ENCODE data around the gene ZMAT3. TPM values are rescaled to one million over a fixed set of nuclear protein-coding genes. Genes with fewer than 3 reads are reported as not detected.

The ZMAT3 gene
- total and polyA plus RNA-seq, 2 of the 4 experiments (the other 2 are of a cell fraction), result 11.7 to 14.3 TPM

DNA sequence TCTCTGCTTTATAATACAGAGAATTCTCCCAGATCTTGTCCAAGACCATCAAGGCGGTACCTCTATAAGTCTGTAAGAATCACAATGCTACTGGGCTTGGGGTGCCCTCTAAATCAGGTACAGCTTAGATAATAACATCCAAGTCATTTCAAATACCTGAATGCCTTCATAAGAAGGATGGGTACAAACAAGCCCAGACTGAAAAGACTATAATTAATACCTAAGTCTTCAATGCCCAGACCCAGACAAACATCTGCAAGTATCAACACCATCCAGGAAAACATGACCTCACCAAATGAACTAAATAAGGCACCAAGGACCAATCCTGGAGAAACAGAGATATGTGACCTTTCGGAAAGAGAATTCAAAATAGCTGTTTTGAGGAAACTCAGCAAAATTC is 65.9 kb downstream of the ZMAT3 start:
- no peak overlapping the region for H3K18ac ChIP-seq (ENCODE audit: low read depth, low read length)
- CTCF ChIA-PET, result no interaction called here
- dilution Hi-C loops (cut with HindIII; ENCODE audit: low sequenced_read_pairs, unreplicated experiment), result no loop called here

More for the DNA sequence above, 65.9 kb downstream of the ZMAT3 start:
- H3K4ac ChIP-seq (ENCODE audit: low read depth, low read length), result no peak overlapping the region
- no peaks in the 10 kb centered on the region for H4K20me1 ChIP-seq (ENCODE audit: insufficient read depth, low read length)
- no peak overlapping the region for H4K5ac ChIP-seq (ENCODE audit: low read depth, low read length)
- H2BK5ac ChIP-seq (ENCODE audit: low read depth, low read length, poor library complexity, severe bottlenecking), result no peak overlapping the region
- H3K9me3 ChIP-seq (ENCODE audit: control insufficient read depth, insufficient read depth, low read length), result no peaks in the 10 kb centered on the region
- H3K27ac ChIP-seq (ENCODE audit: insufficient read depth, low read length), result no peak overlapping the region
- H2AFZ ChIP-seq (replicated peaks; ENCODE audit: low read length, poor library complexity), result no peak overlapping the region
- H3K4me3 ChIP-seq (ENCODE audit: insufficient read depth, low read depth, low read length), result no peak overlapping the region
- H3K36me3 ChIP-seq (ENCODE audit: control insufficient read depth, insufficient read depth, low read length), result no peaks in the 10 kb centered on the region; the same call in 1 of the 2 replicates
- no peak overlapping the region for H3K14ac ChIP-seq (replicated peaks; ENCODE audit: low read depth, low read length)
- H3K56ac ChIP-seq (ENCODE audit: extremely low read depth, insufficient read depth, low read length), result no peak overlapping the region
- H2AK9ac ChIP-seq (replicated peaks; ENCODE audit: low read depth, low read length, poor library complexity), result no peak overlapping the region
- TF ChIP-seq RFX5 (IDR thresholded peaks at IDR 0.05; ENCODE audit: low read depth, low read length), result no peak
- no peak for TF ChIP-seq RAD21 (IDR thresholded peaks at IDR 0.05; ENCODE audit: low read length)
- TF ChIP-seq MAFK (IDR thresholded peaks at IDR 0.05; ENCODE audit: low read depth, low read length), result no peak
- no peak for TF ChIP-seq FOS (IDR thresholded peaks at IDR 0.05; ENCODE audit: low read depth, low read length)
- no peak for TF ChIP-seq BHLHE40 (IDR thresholded peaks at IDR 0.05; ENCODE audit: low read depth, low read length)
- TF ChIP-seq, protein P1, sequence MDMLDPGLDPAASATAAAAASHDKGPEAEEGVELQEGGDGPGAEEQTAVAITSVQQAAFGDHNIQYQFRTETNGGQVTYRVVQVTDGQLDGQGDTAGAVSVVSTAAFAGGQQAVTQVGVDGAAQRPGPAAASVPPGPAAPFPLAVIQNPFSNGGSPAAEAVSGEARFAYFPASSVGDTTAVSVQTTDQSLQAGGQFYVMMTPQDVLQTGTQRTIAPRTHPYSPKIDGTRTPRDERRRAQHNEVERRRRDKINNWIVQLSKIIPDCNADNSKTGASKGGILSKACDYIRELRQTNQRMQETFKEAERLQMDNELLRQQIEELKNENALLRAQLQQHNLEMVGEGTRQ (IDR thresholded peaks at IDR 0.05; ENCODE audit: low read depth, low read length), result no peak
- TF ChIP-seq CEBPB (IDR thresholded peaks at IDR 0.05; ENCODE audit: low read depth, low read length), result no peak
- no peak for TF ChIP-seq MXI1 (IDR thresholded peaks at IDR 0.05; ENCODE audit: borderline replicate concordance, low read depth, low read length)
- no peaks in the 10 kb centered on the region for H3K4me1 ChIP-seq (ENCODE audit: control insufficient read depth, insufficient read depth, low read length)
- in situ Hi-C loops (cut with MboI; ENCODE audit: low sequenced_read_pairs) (loop anchor here (25.0 kb wide), 1 partner anchor 557 kb away; the partner anchor contains the start of gene ACTL6A), intact Hi-C loops (cut with micrococcal nuclease) (no loop called here)
- peaks cover 11% of the 10 kb centered on the region; the same call in 1 of the 2 replicates for H3K9me1 ChIP-seq (ENCODE audit: insufficient read depth, low read length)
- H4K8ac ChIP-seq (ENCODE audit: low read depth in 2 of 2, low read length in 2 of 2), result no peak overlapping the region
- no peak overlapping the region for H2AK5ac ChIP-seq (ENCODE audit: low read depth, low read length)
- BruUV-seq (replicated peaks), result no TSS peak
- no peak for DNase-seq
- no peaks in the 10 kb centered on the region for H3K27me3 ChIP-seq (ENCODE audit: control insufficient read depth, insufficient read depth, low read length)
- no peak overlapping the region for H2BK20ac ChIP-seq (ENCODE audit: low read depth, low read length)
- no peak overlapping the region for H3K9ac ChIP-seq (ENCODE audit: low read depth, low read length)
- POLR2A ChIA-PET (ENCODE audit: unreplicated experiment), result no interaction called here
- no peak for ATAC-seq (ENCODE audit: low read depth)
- no CpG with 5 or more reads among the region's 2 CpGs for WGBS, 2 experiments (ENCODE audit: extremely low coverage in 2 of 2, insufficient read length in 1 of 2)
- H3K23ac ChIP-seq (ENCODE audit: low read depth, low read length), result no peak overlapping the region
- no peak overlapping the region for H2BK15ac ChIP-seq (ENCODE audit: low read depth, low read length)
- no peaks in the 10 kb centered on the region; a peak in 1 of 4 replicates for H3K79me1 ChIP-seq (ENCODE audit: low read depth in 1 of 2, low read length in 2 of 2)
- no peak overlapping the region for H3K4me2 ChIP-seq (ENCODE audit: low read depth, low read length)
- no peak overlapping the region for H4K91ac ChIP-seq (ENCODE audit: insufficient read depth, low read depth, low read length)
- no peak overlapping the region for H2BK120ac ChIP-seq (ENCODE audit: low read depth, low read length)

Measured in IMR-90 (cell line).